ACC112 (cell line): Measurements from ENCODE around the gene NOP9.

Experiments
- H2AFZ ChIP-seq: fragments of 200-600 bp; sonication (generic); one replicate; pipeline ENCODE4 v1.6.0; 2017; ENCODE audit warnings: antibody characterized with exemption, low read length; ENCODE audit not compliant: unreplicated experiment
- H3K27ac ChIP-seq: fragments of 200-600 bp; sonication (generic); 2 replicates; pipeline ENCODE4 v1.5.1; 2014; ENCODE audit warnings: low read depth, mild to moderate bottlenecking, antibody characterized with exemption, low read length, moderate library complexity
- H3K27me3 ChIP-seq: fragments of 200-600 bp; sonication (generic); 2 replicates; pipeline ENCODE4 v1.6.1; 2014; ENCODE audit warnings: mild to moderate bottlenecking, antibody characterized with exemption, low read length, moderate library complexity, mixed read lengths; ENCODE audit not compliant: insufficient read depth
- H3K36me3 ChIP-seq: fragments of 200-600 bp; sonication (generic); 2 replicates; pipeline ENCODE4 v1.6.1; 2016; ENCODE audit warnings: mild to moderate bottlenecking, antibody characterized with exemption, low read length, moderate library complexity, mixed read lengths; ENCODE audit not compliant: insufficient read depth
- H3K4me1 ChIP-seq: fragments of 200-600 bp; sonication (generic); one replicate; pipeline ENCODE4 v1.6.1; 2016; ENCODE audit warnings: low read length, mixed read lengths; ENCODE audit not compliant: insufficient read depth, unreplicated experiment, control insufficient read depth
- H3K4me3 ChIP-seq: fragments of 200-600 bp; sonication (generic); 2 replicates; pipeline ENCODE4 v1.5.1; 2014; ENCODE audit warnings: mild to moderate bottlenecking, low read depth, low read length
- H3K79me2 ChIP-seq: fragments of 200-600 bp; sonication (generic); one replicate; pipeline ENCODE4 v1.6.0; 2016; ENCODE audit warnings: low read length; ENCODE audit not compliant: control insufficient read depth, unreplicated experiment, insufficient read depth

NOP9 gene

GRCh38 chr14:24264298-24264697, 35.4 kb upstream of the NOP9 start:
- no peaks in the 10 kb centered on the region for H3K27me3 ChIP-seq
- no peaks in the 10 kb centered on the region for H3K79me2 ChIP-seq
- H2AFZ ChIP-seq = no peak overlapping the region
- H3K4me3 ChIP-seq = no peak overlapping the region
- H3K36me3 ChIP-seq = no peaks in the 10 kb centered on the region
- H3K4me1 ChIP-seq = peaks cover 3% of the 10 kb centered on the region
- H3K27ac ChIP-seq = no peak overlapping the region

- no peaks in the 10 kb centered on the region for H3K79me2 ChIP-seq
- no peaks in the 10 kb centered on the region for H3K4me1 ChIP-seq
- no peaks in the 10 kb centered on the region for H3K36me3 ChIP-seq
- no peak overlapping the region for H2AFZ ChIP-seq
- H3K4me3 ChIP-seq = no peak overlapping the region
- H3K27ac ChIP-seq = no peak overlapping the region
- H3K27me3 ChIP-seq = no peaks in the 10 kb centered on the region
Observed at GRCh38 chr14:24266344-24267244, 33.1 kb upstream of the NOP9 start.

GRCh38 chr14:24267516-24267915, 32.1 kb upstream of the NOP9 start:
- H3K79me2 ChIP-seq = no peaks in the 10 kb centered on the region
- no peak overlapping the region for H3K27ac ChIP-seq
- no peak overlapping the region for H2AFZ ChIP-seq
- no peaks in the 10 kb centered on the region for H3K36me3 ChIP-seq
- no peaks in the 10 kb centered on the region for H3K27me3 ChIP-seq
- peaks cover 4% of the 10 kb centered on the region for H3K4me1 ChIP-seq
- no peak overlapping the region for H3K4me3 ChIP-seq

- H3K79me2 ChIP-seq = no peaks in the 10 kb centered on the region
- no peak overlapping the region for H3K4me3 ChIP-seq
- no peaks in the 10 kb centered on the region for H3K27me3 ChIP-seq
- peaks cover 4% of the 10 kb centered on the region for H3K4me1 ChIP-seq
- H2AFZ ChIP-seq = no peak overlapping the region
- no peaks in the 10 kb centered on the region for H3K36me3 ChIP-seq
- no peak overlapping the region for H3K27ac ChIP-seq
Observed at GRCh38 chr14:24268225-24268624, 31.4 kb upstream of the NOP9 start.

- Histone ChIP-seq H3K79me2 (no peaks in the 10 kb centered on the region), H3K27me3 (no peaks in the 10 kb centered on the region), H3K27ac (no peak overlapping the region), H2AFZ (no peak overlapping the region), H3K4me3 (no peak overlapping the region), H3K36me3 (no peaks in the 10 kb centered on the region), H3K4me1 (peaks cover 4% of the 10 kb centered on the region)
Observed at GRCh38 chr14:24269368-24269767, 30.3 kb upstream of the NOP9 start.

- no peak overlapping the region for H3K27ac ChIP-seq
- no peaks in the 10 kb centered on the region for H3K79me2 ChIP-seq
- H3K36me3 ChIP-seq = no peaks in the 10 kb centered on the region
- H3K4me3 ChIP-seq = no peak overlapping the region
- H3K4me1 ChIP-seq = peaks cover 4% of the 10 kb centered on the region
- no peak overlapping the region for H2AFZ ChIP-seq
- no peaks in the 10 kb centered on the region for H3K27me3 ChIP-seq
Observed at GRCh38 chr14:24269910-24270536, 29.6 kb upstream of the NOP9 start.

GRCh38 chr14:24270537-24271133, 29.0 kb upstream of the NOP9 start:
- Histone ChIP-seq H3K4me3 (peak overlapping the region; percentile 84), H3K27ac (no peak overlapping the region; the same call in 1 of the 2 replicates)

GRCh38 chr14:24271134-24271833, 28.4 kb upstream of the NOP9 start, which contains the start of gene RABGGTA:
RABGGTA (minus strand) TSS chr14:24271597; CDS start chr14:24271115, 482 bp downstream.
- H3K4me1 ChIP-seq = peaks cover 4% of the 10 kb centered on the region
- H3K79me2 ChIP-seq = no peaks in the 10 kb centered on the region
- H3K27me3 ChIP-seq = no peaks in the 10 kb centered on the region
- peak within 1 kb of the TSS; percentile 84 for H3K4me3 ChIP-seq
- H3K27ac ChIP-seq = peak within 1 kb of the TSS; percentile 75
- no peaks in the 10 kb centered on the region for H3K36me3 ChIP-seq
- peak within 1 kb of the TSS; percentile 90 for H2AFZ ChIP-seq

More at GRCh38 chr14:24270537-24271133, 29.0 kb upstream of the NOP9 start:
- Histone ChIP-seq H3K27me3 (no peaks in the 10 kb centered on the region), H3K4me1 (peaks cover 4% of the 10 kb centered on the region), H3K79me2 (no peaks in the 10 kb centered on the region), H2AFZ (no peak overlapping the region), H3K36me3 (no peaks in the 10 kb centered on the region)

GRCh38 chr14:24271834-24272263, 27.8 kb upstream of the NOP9 start:
- Histone ChIP-seq H3K36me3 (no peaks in the 10 kb centered on the region), H3K27ac (no peak overlapping the region), H3K4me3 (peak overlapping the region; percentile 84), H3K27me3 (no peaks in the 10 kb centered on the region), H2AFZ (peak overlapping the region; percentile 69), H3K79me2 (no peaks in the 10 kb centered on the region), H3K4me1 (peaks cover 4% of the 10 kb centered on the region)

- Histone ChIP-seq H2AFZ (peak overlapping the region; percentile 69), H3K27ac (no peak overlapping the region), H3K27me3 (no peaks in the 10 kb centered on the region), H3K4me1 (peaks cover 4% of the 10 kb centered on the region), H3K4me3 (peak overlapping the region; percentile 84), H3K36me3 (no peaks in the 10 kb centered on the region), H3K79me2 (no peaks in the 10 kb centered on the region)
Observed at GRCh38 chr14:24272467-24272866, 27.2 kb upstream of the NOP9 start.
